Right cardiac atrium (tissue), 5 donors: ENCODE results near the gene PBX2. TPM values are rescaled to one million over a fixed set of nuclear protein-coding genes. Genes with fewer than 3 reads are reported as not detected.

Experiments
- ATAC-seq, 2 donors: fragments of 200-7000 bp; cut with Tn5 transposase; one replicate each; pipeline versions ENCODE4 v1.8.0 to v1.9.1; 2020; ENCODE audit warnings: moderate library complexity in 2 of 2, mild to moderate bottlenecking in 1 of 2
- DNase-seq, 3 donors: peaks; one replicate each; pipeline ENCODE4 v3.0.0-alpha.2; 2020
- H3K27ac ChIP-seq: one replicate; pipeline ENCODE4 v1.5.1; 2013; ENCODE audit warnings: mild to moderate bottlenecking, low read length, control low read depth, moderate library complexity
- H3K27me3 ChIP-seq: one replicate; pipeline ENCODE4 v1.6.1; 2013; ENCODE audit not compliant: control insufficient read depth, insufficient read depth
- H3K4me1 ChIP-seq: one replicate; pipeline ENCODE4 v1.6.1; 2013; ENCODE audit warnings: low read length; ENCODE audit not compliant: control insufficient read depth, insufficient read depth
- H3K4me3 ChIP-seq: one replicate; pipeline ENCODE4 v1.5.1; 2013; ENCODE audit warnings: low read length, control low read depth
- H3K9me3 ChIP-seq: one replicate; pipeline ENCODE4 v1.6.1; 2013; ENCODE audit warnings: low read length; ENCODE audit not compliant: control insufficient read depth
- WGBS: extraction: QIAGEN DNeasy Blood & Tissue Kit; methylation state at CpG from one replicate; pipeline ENCODE4 v1.1.7; 2013; 5-methylcytosine and 5-hydroxymethylcytosine counted together
- intact Hi-C, 4 donors: fragments of 100-400 bp; cut with DNase I; formaldehyde crosslinking; loops; one replicate each; pipeline versions ENCODE4 v1.11.0 to v1.14.0; 2022 to 2023
- long read RNA-seq, 4 donors: library from polyadenylated mRNA; unstranded; transcript quantifications; one replicate each; pipeline ENCODE4 v2.0.0, GENCODE V29; 2020 to 2021
- polyA plus RNA-seq: library from polyadenylated mRNA; stranded (reverse); fragments of 200-250 nt; gene quantifications from one replicate; pipeline ENCODE4 v1.2.3, GENCODE V29; 2013
- total RNA-seq, 4 donors: library from RNA; stranded (reverse); fragmentation: NEBNext Ultra II Directional; extraction: Animal tissue kit (Norgen Biotek cat#: 25700); gene quantifications; one replicate each; pipeline ENCODE4 v1.2.1, GENCODE V29; 2021
- donor health status: healthy with polysubstance abuse.
- donor health status: DM: no; HTN: yes; CAD: no.
- donor health status: DM: no; HTN: no; CAD: no.
- donor health status: DM: no; HTN: yes; CAD: no; lungs with severe emphysema.
- donor health status: DM: yes; HTN: yes; CAD: no.

The PBX2 gene, protein sequence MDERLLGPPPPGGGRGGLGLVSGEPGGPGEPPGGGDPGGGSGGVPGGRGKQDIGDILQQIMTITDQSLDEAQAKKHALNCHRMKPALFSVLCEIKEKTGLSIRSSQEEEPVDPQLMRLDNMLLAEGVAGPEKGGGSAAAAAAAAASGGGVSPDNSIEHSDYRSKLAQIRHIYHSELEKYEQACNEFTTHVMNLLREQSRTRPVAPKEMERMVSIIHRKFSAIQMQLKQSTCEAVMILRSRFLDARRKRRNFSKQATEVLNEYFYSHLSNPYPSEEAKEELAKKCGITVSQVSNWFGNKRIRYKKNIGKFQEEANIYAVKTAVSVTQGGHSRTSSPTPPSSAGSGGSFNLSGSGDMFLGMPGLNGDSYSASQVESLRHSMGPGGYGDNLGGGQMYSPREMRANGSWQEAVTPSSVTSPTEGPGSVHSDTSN
- total RNA-seq (10 to 100 TPM; 44.1 to 61.0 (median 51.8) TPM), polyA plus RNA-seq (44.7 TPM)
- long read RNA-seq, donor 1, transcript PBX2-201 (9 exons, 3,205 nt), result major isoform, 12 of 16 reads
- long read RNA-seq, donor 1, partial matches to known transcripts, result 1 of 16 reads
- long read RNA-seq, donor 1, other reads (novel, unspliced or antisense), result 2 of 16 reads
- long read RNA-seq, donor 2, transcript PBX2-201 (9 exons, 3,205 nt), result major isoform, 9 of 15 reads
- long read RNA-seq, donor 2, partial matches to known transcripts, result 2 of 15 reads
- long read RNA-seq, donor 2, other reads (novel, unspliced or antisense), result 4 of 15 reads
- long read RNA-seq, donor 3, partial matches to known transcripts, result 1 of 3 reads
- long read RNA-seq, donor 3, other reads (novel, unspliced or antisense), result 2 of 3 reads
- long read RNA-seq, donor 4, transcript PBX2-201 (9 exons, 3,205 nt), result major isoform, 11 of 12 reads
- long read RNA-seq, donor 4, partial matches to known transcripts, result 0 of 12 reads
- long read RNA-seq, donor 4, other reads (novel, unspliced or antisense), result 1 of 12 reads

DNA sequence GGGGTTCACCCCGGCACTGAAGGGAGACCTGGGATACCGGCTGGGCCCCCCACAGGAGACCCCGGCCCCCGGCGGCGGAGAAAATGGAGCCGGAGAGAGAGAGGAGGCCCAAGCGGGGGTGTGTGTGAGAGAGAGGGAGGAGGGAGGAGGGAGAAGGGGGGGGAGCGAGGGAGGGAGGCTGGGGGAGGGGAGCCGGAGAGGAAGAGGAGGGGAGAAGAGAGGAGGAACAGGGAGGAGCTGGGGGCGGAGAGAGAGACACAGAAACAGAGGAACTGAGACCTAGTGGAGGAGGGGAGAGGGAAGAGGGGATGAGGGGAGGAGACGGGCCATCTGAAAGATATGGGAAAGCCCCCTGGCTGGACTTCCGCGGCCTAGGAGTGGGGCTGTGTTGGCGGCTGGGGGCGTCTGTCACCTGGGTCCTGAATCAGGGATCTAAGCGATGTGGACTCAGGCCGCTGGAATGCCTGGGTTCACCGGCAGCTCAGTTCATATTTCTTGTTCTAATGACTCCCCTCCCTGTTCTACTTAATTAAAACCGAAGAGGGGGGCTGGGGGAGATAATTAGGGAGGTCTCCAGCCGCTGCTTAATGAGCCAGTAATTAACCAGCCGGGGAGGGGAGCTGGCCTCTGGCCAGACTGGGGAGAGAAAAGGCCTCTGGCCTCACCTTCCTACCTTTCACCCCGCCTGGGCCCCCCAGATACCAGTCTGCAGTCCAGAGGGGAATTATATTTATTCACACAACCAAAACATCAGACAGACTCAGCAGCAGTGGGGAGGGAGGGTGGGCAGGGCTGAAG, at the start of gene PBX2:
TSS of gene PBX2 (minus strand) at position 149 of the 798 bp plus-strand sequence. CDS start 287 bp downstream, outside the sequence.
- intact Hi-C loops, result no loop called here
- Histone ChIP-seq H3K4me3 (peak within 1 kb of the TSS; percentile 96), H3K4me1 (peaks cover 9% of the 10 kb centered on the region), H3K9me3 (no peaks in the 10 kb centered on the region), H3K27me3 (no peaks in the 10 kb centered on the region), H3K27ac (peak within 1 kb of the TSS; percentile 99)
- DNase-seq, result peak; percentile 93 to 96 (median 96)
- ATAC-seq, result peak; percentile 74 to 84
- WGBS, result 1% methylated on average over 23 of the region's 23 CpGs

DNA sequence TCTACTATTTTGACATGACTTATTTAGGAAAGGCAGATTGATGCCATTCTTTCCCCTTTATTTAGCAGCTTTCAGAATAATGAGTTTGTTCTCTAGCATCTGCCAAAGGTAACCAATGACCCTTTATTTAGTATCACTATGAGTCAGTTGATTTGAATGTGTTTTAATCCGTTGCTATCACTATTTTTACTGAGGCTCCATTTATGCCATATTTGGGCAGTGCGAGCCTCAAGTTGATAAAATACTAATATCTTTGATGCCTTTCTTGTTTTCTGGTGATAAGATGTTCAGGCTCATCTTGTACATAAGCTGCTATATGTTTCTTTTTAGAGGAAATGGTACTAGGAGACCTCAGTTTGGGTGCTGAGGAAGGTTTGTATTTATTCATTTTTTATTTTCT, 49.5 kb upstream of the PBX2 start:
- no peak for ATAC-seq
- Histone ChIP-seq H3K9me3 (no peaks in the 10 kb centered on the region), H3K27ac (no peak overlapping the region), H3K27me3 (no peaks in the 10 kb centered on the region), H3K4me3 (no peak overlapping the region), H3K4me1 (no peaks in the 10 kb centered on the region)
- intact Hi-C loops, result no loop called here
- no peak for DNase-seq
- 68% methylated on average over 2 of the region's 2 CpGs for WGBS

DNA sequence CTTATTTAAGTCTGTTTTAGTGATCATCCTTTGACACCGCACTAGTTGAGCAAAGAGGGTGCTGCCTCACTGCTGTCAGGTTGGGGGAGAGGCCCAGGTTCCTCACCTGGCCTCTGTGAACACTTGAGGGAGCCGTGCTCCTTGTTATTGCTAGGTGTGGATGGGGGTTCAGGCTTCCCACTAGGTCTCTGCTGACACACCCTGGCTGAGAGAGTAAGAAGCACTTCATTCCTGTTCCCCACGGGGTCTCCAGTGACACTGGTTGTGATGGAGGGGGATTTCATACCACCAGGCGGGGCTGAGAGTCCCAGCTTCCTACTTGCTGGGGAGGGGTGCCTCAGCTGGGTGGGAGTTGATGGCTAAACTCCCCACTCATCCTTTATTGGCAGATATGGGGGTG, 44.9 kb upstream of the PBX2 start:
- no peak for DNase-seq
- peak; percentile 24 to 72 for ATAC-seq
- no peak overlapping the region for H3K4me3 ChIP-seq
- H3K27me3 ChIP-seq, result no peaks in the 10 kb centered on the region
- no peaks in the 10 kb centered on the region for H3K4me1 ChIP-seq
- intact Hi-C loops, result no loop called here
- WGBS, result 45% methylated on average over 4 of the region's 4 CpGs
- H3K9me3 ChIP-seq, result no peaks in the 10 kb centered on the region
- peak overlapping the region; percentile 86 for H3K27ac ChIP-seq

DNA sequence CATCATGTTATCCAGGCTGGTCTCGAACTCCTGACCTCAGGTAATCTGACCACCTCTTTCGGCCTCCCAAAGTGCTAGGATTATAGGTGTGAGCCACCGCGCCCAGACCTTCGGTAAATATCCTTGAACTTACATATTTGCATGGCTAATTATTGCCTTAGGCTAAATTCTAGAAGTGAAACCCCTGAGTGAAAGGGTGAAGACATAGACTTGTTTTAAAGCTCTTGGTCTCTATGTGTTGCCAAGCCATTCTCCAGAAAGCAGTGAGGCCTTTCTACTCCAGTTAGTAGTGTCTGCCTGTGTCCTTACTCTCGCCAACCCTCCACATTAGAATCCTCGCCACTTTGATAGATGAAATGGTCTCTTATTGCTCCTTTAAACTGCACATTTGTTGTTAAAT, 36.4 kb upstream of the PBX2 start:
- ATAC-seq (no peak), DNase-seq (no peak)
- intact Hi-C loops, result no loop called here
- Histone ChIP-seq H3K27me3 (no peaks in the 10 kb centered on the region), H3K4me1 (no peaks in the 10 kb centered on the region), H3K9me3 (no peaks in the 10 kb centered on the region), H3K4me3 (no peak overlapping the region), H3K27ac (no peak overlapping the region)
- WGBS, result 95% methylated on average over 7 of the region's 7 CpGs

DNA sequence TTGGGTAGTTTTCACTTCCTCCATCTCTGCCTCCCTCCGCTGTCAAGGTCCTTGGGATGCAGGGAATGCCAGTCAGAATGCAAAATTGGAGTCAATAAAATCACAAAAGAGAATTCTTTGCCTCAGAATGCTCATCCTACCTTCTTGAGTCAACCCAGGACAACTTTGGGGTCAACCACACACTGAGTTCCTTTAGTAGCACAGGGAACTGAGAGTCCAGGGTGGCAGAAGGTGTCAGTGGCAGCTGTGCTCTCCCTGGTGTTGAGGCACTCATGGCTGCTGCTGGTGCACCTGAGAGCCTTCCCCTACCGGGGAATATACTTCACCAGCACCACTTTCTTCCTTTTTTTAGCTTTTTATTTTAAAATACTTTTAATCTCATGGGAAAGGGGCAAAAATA, 34.7 kb upstream of the PBX2 start:
- ATAC-seq (no peak), DNase-seq (no peak)
- Histone ChIP-seq H3K9me3 (no peaks in the 10 kb centered on the region), H3K27me3 (no peaks in the 10 kb centered on the region), H3K4me1 (no peaks in the 10 kb centered on the region), H3K4me3 (no peak overlapping the region), H3K27ac (peak overlapping the region; percentile 8)
- WGBS, result 88% methylated on average over 2 of the region's 2 CpGs
- intact Hi-C loops, result no loop called here

DNA sequence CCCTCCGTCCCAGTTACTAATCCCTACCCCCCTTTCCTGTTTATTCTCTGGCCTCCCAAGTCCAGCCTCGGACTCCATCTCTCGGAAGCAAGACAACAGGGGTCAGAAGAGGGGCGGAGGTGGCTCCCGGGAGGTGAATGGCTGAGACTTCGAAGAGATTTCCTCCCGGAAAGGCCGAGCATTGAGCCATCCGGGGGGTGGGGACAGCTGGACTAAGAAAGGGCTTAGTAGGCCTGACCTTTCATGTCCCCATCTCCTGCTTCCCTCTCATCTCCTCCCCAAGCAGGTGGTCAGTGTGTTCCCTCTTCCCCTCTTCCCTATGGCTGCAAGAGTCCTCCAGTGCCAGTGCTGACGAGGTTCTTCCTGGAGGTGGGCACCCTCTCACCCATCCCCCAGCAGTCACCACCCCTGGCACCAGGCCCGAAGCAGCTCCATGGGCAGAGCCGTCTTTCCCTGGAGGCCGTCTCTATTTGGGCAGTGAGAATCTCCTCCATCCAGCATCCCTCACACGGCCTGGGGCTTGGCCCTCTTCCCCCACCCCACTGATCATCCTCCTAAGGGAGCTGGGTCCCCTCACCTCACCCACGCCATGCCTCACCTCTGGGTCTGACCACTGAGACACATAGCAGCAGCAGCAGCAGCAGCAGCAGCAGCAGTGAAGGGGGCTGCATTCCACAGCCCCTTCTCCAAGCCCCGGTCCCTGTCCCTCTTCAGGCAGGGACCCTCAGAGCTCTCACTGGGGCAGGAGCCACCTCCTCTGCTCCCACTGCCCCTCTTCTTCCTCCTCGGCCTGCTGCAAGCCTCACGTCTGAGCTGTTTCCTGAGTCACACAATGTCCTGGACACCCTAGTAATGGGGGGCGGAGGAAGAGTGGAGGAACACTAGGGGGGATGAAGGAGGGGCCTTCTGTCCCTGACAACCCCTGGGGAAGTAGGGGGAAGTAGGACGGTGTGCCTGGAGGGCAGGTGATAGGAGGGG, 33.5 kb upstream of the PBX2 start, which contains the start of gene NOTCH4:
TSS of gene NOTCH4 (minus strand) at position 810 of the 978 bp plus-strand sequence. CDS start at position 671, 139 bp downstream.
- ATAC-seq (peak; percentile 67 to 84), DNase-seq (peak in 2 of 3 donors; percentile 40 to 67)
- intact Hi-C loops, result no loop called here
- H3K27me3 ChIP-seq, result no peaks in the 10 kb centered on the region
- no peaks in the 10 kb centered on the region for H3K4me1 ChIP-seq
- H3K4me3 ChIP-seq, result peak within 1 kb of the TSS; percentile 22
- H3K27ac ChIP-seq, result peak within 1 kb of the TSS; percentile 76
- 41% methylated on average over 20 of the region's 20 CpGs for WGBS
- H3K9me3 ChIP-seq, result no peaks in the 10 kb centered on the region

DNA sequence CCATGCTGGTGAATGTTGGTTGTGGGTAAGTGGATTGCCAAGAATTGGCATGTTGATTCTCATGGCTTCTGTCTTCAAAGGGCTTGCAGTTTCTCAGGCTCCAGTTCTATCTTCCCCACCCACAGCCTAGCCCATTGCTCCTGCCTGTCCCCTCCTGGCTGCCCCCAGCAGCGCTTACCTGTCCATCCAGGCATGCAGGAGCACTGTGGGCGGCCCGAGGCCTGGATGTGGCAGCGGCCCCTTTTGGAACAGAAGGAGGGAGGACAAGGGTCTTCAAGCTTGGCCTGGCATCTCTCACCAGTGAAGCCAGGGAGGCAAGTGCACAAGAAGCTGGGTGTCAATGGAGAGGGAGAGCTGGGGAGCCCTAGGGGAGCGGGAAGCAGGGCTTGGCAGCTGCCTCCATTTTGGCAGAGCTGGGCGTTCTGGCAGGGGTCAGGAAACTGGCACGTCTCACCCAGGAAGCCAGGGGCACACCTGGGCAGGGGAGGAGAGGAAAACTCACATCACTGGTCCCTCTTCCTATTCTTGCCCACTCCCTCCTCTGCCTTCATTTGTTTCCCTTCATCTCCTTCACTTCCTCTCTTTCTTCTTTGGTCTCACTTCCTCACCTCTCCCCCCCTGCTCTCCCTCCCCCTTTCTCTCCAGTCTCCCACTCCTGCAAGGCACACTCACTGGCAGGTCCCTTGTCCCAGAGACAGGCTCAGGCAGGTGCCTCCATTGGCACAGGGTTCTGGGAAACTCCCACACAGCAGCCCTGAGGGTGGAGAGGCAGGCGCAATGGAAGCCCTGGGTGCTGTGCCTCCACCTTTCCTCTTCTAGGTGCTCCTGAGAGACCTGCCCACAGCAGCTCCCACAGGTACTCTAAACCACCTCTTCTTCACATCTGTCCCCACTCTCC, 32.6 kb upstream of the PBX2 start:
- intact Hi-C loops, result no loop called here
- Histone ChIP-seq H3K4me1 (no peaks in the 10 kb centered on the region), H3K27ac (peak overlapping the region; percentile 8), H3K27me3 (no peaks in the 10 kb centered on the region), H3K9me3 (no peaks in the 10 kb centered on the region), H3K4me3 (peak overlapping the region; percentile 22)
- WGBS, result 81% methylated on average over 8 of the region's 8 CpGs
- ATAC-seq, result no peak
- DNase-seq, result no peak

DNA sequence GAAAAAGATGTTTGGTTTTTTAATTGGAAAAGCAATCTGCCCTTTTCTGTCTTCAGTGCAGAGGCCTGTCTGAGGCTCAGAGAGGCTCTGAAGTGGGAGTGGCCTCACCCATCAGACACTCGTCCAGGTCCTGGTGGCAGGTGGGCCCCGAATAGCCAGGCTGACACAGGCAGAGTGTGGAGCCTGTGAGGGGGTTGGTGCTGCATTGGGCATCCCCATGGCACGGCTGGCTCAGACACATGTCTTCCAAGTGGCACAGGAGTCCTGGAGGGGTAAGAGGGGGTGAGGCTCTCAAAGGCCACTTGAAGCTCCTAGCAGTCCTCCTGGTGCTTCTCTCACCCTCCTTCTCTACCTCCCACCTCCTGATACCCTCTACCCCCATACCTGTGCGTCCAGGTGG, 30.0 kb upstream of the PBX2 start:
- Histone ChIP-seq H3K4me1 (no peaks in the 10 kb centered on the region), H3K27me3 (no peaks in the 10 kb centered on the region), H3K27ac (no peak overlapping the region), H3K9me3 (no peaks in the 10 kb centered on the region), H3K4me3 (no peak overlapping the region)
- intact Hi-C loops, result no loop called here
- DNase-seq, result no peak
- WGBS, result 69% methylated on average over 4 of the region's 4 CpGs
- ATAC-seq, result no peak

DNA sequence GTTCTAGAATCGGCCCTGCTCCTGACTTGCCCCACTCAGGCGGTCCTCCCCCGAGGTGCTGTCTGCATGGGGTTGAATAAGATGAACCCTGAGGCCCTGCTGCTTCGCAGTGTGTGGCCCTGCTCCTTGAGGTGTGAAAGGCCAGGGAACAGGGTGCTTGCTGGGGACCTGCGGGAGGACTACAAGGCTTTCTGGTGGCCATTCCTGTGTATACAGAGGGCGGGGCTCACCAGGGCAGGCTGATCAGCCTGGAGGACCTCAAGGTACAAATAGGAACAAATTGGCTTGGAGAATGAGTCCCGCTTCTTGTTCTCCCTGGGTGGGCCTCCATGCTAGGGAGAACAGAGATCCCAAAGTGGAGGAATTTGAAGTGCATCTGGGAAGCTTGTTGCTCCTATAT, 28.2 kb upstream of the PBX2 start:
- no peaks in the 10 kb centered on the region for H3K4me1 ChIP-seq
- intact Hi-C loops, result no loop called here
- DNase-seq (no peak), ATAC-seq (no peak)
- no peaks in the 10 kb centered on the region for H3K27me3 ChIP-seq
- H3K9me3 ChIP-seq, result no peaks in the 10 kb centered on the region
- 79% methylated on average over 7 of the region's 7 CpGs for WGBS
- H3K4me3 ChIP-seq, result no peak overlapping the region
- no peak overlapping the region for H3K27ac ChIP-seq
